LNCAP (cell line): ENCODE data around the gene FUT6.

Source experiments
- CTCF ChIP-seq: fragments of 450-650 bp; IDR thresholded peaks from 2 replicates; pipeline ENCODE4 v1.5.1; 2017; ENCODE audit warnings: mild to moderate bottlenecking

Gene FUT6

GRCh38 chr19:5839065-5840017, at the start of gene FUT6:
Gene FUT6 (minus strand): TSS chr19:5839702. CDS start chr19:5832567, 7,135 bp downstream.
- TF ChIP-seq CTCF, result no peak

- no peak for TF ChIP-seq CTCF
These were observed 43.0 kb upstream of the FUT6 start for GRCh38 chr19:5882421-5882968.

GRCh38 chr19:5881543-5882299, 42.2 kb upstream of the FUT6 start:
- TF ChIP-seq CTCF, result no peak

- TF ChIP-seq CTCF, result no peak
These were observed 41.1 kb upstream of the FUT6 start for GRCh38 chr19:5880604-5881078.

GRCh38 chr19:5880196-5880595, 40.7 kb upstream of the FUT6 start:
- TF ChIP-seq CTCF, result no peak

GRCh38 chr19:5877882-5878281, 38.4 kb upstream of the FUT6 start:
- TF ChIP-seq CTCF, result no peak

- no peak for TF ChIP-seq CTCF
These were observed 37.9 kb upstream of the FUT6 start for GRCh38 chr19:5877427-5877826.
